HepG2 (cell line): ENCODE data around the gene KXD1. TPM values are rescaled to one million over a fixed set of nuclear protein-coding genes. Genes with fewer than 3 reads are reported as not detected.

ENCODE experiments used
- CHD4 ChIP-seq: fragments of 200-600 bp; sonication (generic); IDR thresholded peaks from 2 replicates; pipeline ENCODE4 v1.7.0; 2017; ENCODE audit warnings: mild to moderate bottlenecking, low read length, borderline replicate concordance
- FOXA3 ChIP-seq: IDR thresholded peaks from 2 replicates; pipeline ENCODE4 v1.6.1; 2016; ENCODE audit warnings: missing genetic modification reagents, missing compliant biosample characterization
- FOXK2 ChIP-seq: fragments of 450-650 bp; IDR thresholded peaks from 2 replicates; pipeline ENCODE4 v1.6.1; 2016
- HNRNPK ChIP-seq: fragments of 200-400 bp; formaldehyde crosslinking; IDR thresholded peaks from 2 replicates; pipeline ENCODE4 v1.6.1; 2018; ENCODE audit warnings: low read length, low read depth, moderate library complexity, mild to moderate bottlenecking; ENCODE audit not compliant: poor library complexity, severe bottlenecking
- ISL2 ChIP-seq: sonication (generic); formaldehyde crosslinking; IDR thresholded peaks from 2 replicates; pipeline ENCODE4 v1.5.0; 2020; ENCODE audit warnings: missing genetic modification reagents
- KDM5B ChIP-seq: sonication (generic); formaldehyde crosslinking; IDR thresholded peaks from 2 replicates; pipeline ENCODE4 v1.4.0; 2020; ENCODE audit warnings: missing genetic modification reagents, mild to moderate bottlenecking, borderline replicate concordance
- PATZ1 ChIP-seq: sonication (generic); formaldehyde crosslinking; IDR thresholded peaks from 2 replicates; pipeline ENCODE4 v1.4.0; 2020; ENCODE audit warnings: missing genetic modification reagents
- PAX8 ChIP-seq: sonication (generic); formaldehyde crosslinking; IDR thresholded peaks from 2 replicates; pipeline ENCODE4 v1.8.0; 2022; ENCODE audit warnings: mild to moderate bottlenecking, missing genetic modification reagents, borderline replicate concordance
- TCF12 ChIP-seq, 2 experiments: fragments of 450-650 bp in 1 of 2; sonication (generic) in 1 of 2; formaldehyde crosslinking in 1 of 2; IDR thresholded peaks; 2 replicates each; pipeline versions ENCODE4 v1.6.1 to v1.8.0; 2017 to 2022; ENCODE audit warnings: antibody characterized with exemption in 1 of 2, mild to moderate bottlenecking in 1 of 2, missing genetic modification reagents in 1 of 2, moderate library complexity in 1 of 2
- TCF7L2 ChIP-seq: IDR thresholded peaks from 2 replicates; pipeline ENCODE4 v1.6.1; 2011; ENCODE audit warnings: mild to moderate bottlenecking, low read depth, low read length, moderate library complexity
- ZNF816 ChIP-seq: sonication (generic); formaldehyde crosslinking; IDR thresholded peaks from 2 replicates; pipeline ENCODE4 v1.8.0; 2022; ENCODE audit warnings: missing genetic modification reagents, mild to moderate bottlenecking, borderline replicate concordance
- polyA plus RNA-seq, 8 experiments: library from polyadenylated mRNA; depleted of rRNA in 3 of 8; stranded (reverse) in 7 of 8; unstranded in 1 of 8; fragments of >200 nt; fragmentation: Illumina TruSeq in 4 of 8; extraction: Trizol in 4 of 8; gene quantifications; 2 replicates each; pipeline versions ENCODE4 v1.2.1 to v1.2.3, GENCODE V29; 2011 to 2016; ENCODE audit warnings: low read depth in 4 of 8, missing spikeins in 1 of 8, mixed read lengths in 1 of 8; ENCODE audit not compliant: insufficient read depth in 1 of 8
- total RNA-seq, 5 experiments: library from RNA; depleted of rRNA; stranded (reverse); fragments of >200 nt; fragmentation: Illumina TruSeq; extraction: Trizol; gene quantifications; 2 replicates each; pipeline ENCODE4 v1.2.3, GENCODE V29; 2016; ENCODE audit warnings: low read depth in 1 of 5
- TF ChIP-seq, protein P1 (sequence below): sonication (generic); formaldehyde crosslinking; IDR thresholded peaks from 2 replicates; pipeline ENCODE4 v1.5.0; 2020; ENCODE audit warnings: missing genetic modification reagents
- TF ChIP-seq, protein P2 (sequence below): IDR thresholded peaks from 2 replicates; pipeline ENCODE4 v1.4.0; 2020; ENCODE audit warnings: mild to moderate bottlenecking, missing genetic modification reagents
- TF ChIP-seq, protein P3 (sequence below): sonication (generic); formaldehyde crosslinking; IDR thresholded peaks from 2 replicates; pipeline ENCODE4 v1.4.0; 2020; ENCODE audit warnings: missing genetic modification reagents, borderline replicate concordance
- TF ChIP-seq, protein P4 (sequence below): IDR thresholded peaks from 2 replicates; pipeline ENCODE4 v1.6.1; 2018; ENCODE audit warnings: missing genetic modification reagents, mild to moderate bottlenecking, missing compliant biosample characterization

The KXD1 gene
- total and polyA plus RNA-seq, 2 of the 13 experiments (the other 11 are each of a cell fraction or from before 2014, with no cell fraction given): 44.6 to 143 TPM

DNA sequence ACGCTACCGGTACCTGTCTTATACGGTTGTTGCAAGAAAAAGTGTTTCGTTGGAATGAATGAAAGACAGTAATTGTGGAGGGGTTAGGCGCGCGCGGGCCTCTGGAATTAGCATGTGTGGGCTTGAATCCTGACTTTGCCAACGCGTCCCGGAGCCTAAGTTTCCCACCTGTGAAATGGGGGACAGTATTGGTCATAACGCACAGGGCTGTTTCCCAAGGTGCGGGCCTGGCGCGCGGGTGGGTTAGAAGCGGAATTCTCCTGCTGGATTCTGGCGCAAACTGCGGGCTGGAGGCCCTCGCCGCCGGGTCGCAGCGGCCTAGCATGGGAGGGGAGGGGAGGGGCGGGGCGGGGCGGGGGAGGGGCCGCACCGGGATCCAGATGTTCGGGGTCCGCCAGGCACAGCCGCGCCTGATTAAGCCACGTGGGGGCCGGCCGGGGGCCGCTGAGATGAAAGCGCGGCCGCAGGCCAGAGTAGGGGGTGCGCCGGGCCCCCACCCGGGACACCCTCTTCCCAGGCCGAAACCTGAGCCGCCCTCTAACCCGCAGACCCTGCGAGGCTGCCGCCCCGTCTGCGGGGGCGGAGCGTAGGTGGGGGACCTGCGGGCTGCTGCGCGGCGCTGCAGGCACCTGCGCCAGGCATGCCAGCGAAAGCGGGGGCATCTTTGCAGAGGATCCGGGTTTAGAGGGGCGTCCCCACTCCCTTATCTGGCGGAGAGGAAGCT lies 53.8 kb downstream of the KXD1 start (continued):
- TF ChIP-seq KDM5B (CRISPR knock-in tag) (no peak), FOXK2 (no peak), TCF7L2 (0 out of 2 replicates have a peak, but pooled peaks have one; percentile 21), CHD4 (0 out of 2 replicates have a peak, but pooled peaks have one; percentile 16), PATZ1 (peak; percentile 99), TCF12 (IDR thresholded peaks at IDR 0.05) (no peak), TCF12 (CRISPR knock-in tag; IDR thresholded peaks at IDR 0.05) (no peak), HNRNPK (peak; percentile 91), FOXA3 (CRISPR knock-in tag) (peak; percentile 24; the same call in 1 of the 2 replicates), ISL2 (CRISPR knock-in tag) (0 out of 2 replicates have a peak, but pooled peaks have one; percentile 24), ZNF816 (no peak), PAX8 (CRISPR knock-in tag) (no peak)
- TF ChIP-seq, protein P1, sequence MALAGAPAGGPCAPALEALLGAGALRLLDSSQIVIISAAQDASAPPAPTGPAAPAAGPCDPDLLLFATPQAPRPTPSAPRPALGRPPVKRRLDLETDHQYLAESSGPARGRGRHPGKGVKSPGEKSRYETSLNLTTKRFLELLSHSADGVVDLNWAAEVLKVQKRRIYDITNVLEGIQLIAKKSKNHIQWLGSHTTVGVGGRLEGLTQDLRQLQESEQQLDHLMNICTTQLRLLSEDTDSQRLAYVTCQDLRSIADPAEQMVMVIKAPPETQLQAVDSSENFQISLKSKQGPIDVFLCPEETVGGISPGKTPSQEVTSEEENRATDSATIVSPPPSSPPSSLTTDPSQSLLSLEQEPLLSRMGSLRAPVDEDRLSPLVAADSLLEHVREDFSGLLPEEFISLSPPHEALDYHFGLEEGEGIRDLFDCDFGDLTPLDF (CRISPR knock-in tag): no peak
- TF ChIP-seq, protein P2, sequence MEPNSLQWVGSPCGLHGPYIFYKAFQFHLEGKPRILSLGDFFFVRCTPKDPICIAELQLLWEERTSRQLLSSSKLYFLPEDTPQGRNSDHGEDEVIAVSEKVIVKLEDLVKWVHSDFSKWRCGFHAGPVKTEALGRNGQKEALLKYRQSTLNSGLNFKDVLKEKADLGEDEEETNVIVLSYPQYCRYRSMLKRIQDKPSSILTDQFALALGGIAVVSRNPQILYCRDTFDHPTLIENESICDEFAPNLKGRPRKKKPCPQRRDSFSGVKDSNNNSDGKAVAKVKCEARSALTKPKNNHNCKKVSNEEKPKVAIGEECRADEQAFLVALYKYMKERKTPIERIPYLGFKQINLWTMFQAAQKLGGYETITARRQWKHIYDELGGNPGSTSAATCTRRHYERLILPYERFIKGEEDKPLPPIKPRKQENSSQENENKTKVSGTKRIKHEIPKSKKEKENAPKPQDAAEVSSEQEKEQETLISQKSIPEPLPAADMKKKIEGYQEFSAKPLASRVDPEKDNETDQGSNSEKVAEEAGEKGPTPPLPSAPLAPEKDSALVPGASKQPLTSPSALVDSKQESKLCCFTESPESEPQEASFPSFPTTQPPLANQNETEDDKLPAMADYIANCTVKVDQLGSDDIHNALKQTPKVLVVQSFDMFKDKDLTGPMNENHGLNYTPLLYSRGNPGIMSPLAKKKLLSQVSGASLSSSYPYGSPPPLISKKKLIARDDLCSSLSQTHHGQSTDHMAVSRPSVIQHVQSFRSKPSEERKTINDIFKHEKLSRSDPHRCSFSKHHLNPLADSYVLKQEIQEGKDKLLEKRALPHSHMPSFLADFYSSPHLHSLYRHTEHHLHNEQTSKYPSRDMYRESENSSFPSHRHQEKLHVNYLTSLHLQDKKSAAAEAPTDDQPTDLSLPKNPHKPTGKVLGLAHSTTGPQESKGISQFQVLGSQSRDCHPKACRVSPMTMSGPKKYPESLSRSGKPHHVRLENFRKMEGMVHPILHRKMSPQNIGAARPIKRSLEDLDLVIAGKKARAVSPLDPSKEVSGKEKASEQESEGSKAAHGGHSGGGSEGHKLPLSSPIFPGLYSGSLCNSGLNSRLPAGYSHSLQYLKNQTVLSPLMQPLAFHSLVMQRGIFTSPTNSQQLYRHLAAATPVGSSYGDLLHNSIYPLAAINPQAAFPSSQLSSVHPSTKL (CRISPR knock-in tag): peak; percentile 45; the same call in 1 of the 2 replicates
- TF ChIP-seq, protein P3, sequence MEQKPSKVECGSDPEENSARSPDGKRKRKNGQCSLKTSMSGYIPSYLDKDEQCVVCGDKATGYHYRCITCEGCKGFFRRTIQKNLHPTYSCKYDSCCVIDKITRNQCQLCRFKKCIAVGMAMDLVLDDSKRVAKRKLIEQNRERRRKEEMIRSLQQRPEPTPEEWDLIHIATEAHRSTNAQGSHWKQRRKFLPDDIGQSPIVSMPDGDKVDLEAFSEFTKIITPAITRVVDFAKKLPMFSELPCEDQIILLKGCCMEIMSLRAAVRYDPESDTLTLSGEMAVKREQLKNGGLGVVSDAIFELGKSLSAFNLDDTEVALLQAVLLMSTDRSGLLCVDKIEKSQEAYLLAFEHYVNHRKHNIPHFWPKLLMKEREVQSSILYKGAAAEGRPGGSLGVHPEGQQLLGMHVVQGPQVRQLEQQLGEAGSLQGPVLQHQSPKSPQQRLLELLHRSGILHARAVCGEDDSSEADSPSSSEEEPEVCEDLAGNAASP (CRISPR knock-in tag): peak; percentile 92
- TF ChIP-seq, protein P4, sequence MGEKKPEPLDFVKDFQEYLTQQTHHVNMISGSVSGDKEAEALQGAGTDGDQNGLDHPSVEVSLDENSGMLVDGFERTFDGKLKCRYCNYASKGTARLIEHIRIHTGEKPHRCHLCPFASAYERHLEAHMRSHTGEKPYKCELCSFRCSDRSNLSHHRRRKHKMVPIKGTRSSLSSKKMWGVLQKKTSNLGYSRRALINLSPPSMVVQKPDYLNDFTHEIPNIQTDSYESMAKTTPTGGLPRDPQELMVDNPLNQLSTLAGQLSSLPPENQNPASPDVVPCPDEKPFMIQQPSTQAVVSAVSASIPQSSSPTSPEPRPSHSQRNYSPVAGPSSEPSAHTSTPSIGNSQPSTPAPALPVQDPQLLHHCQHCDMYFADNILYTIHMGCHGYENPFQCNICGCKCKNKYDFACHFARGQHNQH (CRISPR knock-in tag): 0 out of 2 replicates have a peak, but pooled peaks have one; percentile 5
